GM12878 (cell line): ENCODE measurements around the gene SSBP2. TPM values are rescaled to one million over a fixed set of nuclear protein-coding genes. Genes with fewer than 3 reads are reported as not detected.

ENCODE experiments used
- ATAC-seq: fragments of 200-7000 bp; cut with Tn5 transposase; 3 replicates; pipeline ENCODE4 v1.9.1; 2020; ENCODE audit warnings: mild to moderate bottlenecking, moderate library complexity
- BruUV-seq: library from RNA; stranded (reverse); fragments of 400-500 nt; replicated peaks from 2 replicates; lab custom pipeline; 2021; lab: Mats Ljungman, UMichigan
- CTCF ChIA-PET: fragments of 300-600 bp; sonication (Branson Sonifier 250); formaldehyde crosslinking; extraction: SDS; loops from one replicate; lab custom pipeline; 2021; ENCODE audit warnings: inconsistent platforms; lab: Yijun Ruan, JAX
- POLR2A ChIA-PET: fragments of 350-600 bp; formaldehyde crosslinking; extraction: SDS; loops from one replicate; lab custom pipeline; 2021; ENCODE audit warnings: inconsistent platforms; lab: Charles Lee
- RAD21 ChIA-PET: fragments of 300-600 bp; sonication (Branson Sonifier 250); formaldehyde crosslinking; loops from one replicate; lab custom pipeline; 2023; ENCODE audit warnings: antibody characterized with exemption; ENCODE audit not compliant: unreplicated experiment; lab: Charles Lee
- SMC1A ChIA-PET: fragments of 300-600 bp; sonication (Branson Sonifier 250); formaldehyde crosslinking; loops from one replicate; lab custom pipeline; 2023; ENCODE audit not compliant: unreplicated experiment, uncharacterized antibody; lab: Charles Lee
- DNase-seq: peaks from one replicate; pipeline ENCODE4 v3.0.0-alpha.2; 2011; ENCODE audit warnings: low read depth, low spot score
- FAIRE-seq: peaks from 3 replicates; lab custom pipeline; 2011; peaks lifted over from hg19 to GRCh38; lab: Jason Lieb, UNC
- H2AFZ ChIP-seq: 2 replicates; pipeline ENCODE4 v1.6.0; 2011; ENCODE audit warnings: low read depth, low read length, control low read depth; ENCODE audit not compliant: control insufficient read depth
- H3K27ac ChIP-seq: 2 replicates; pipeline ENCODE4 v1.5.1; 2011; ENCODE audit warnings: control low read depth; ENCODE audit not compliant: control insufficient read depth, insufficient read depth
- H3K27me3 ChIP-seq, 2 experiments: replicated peaks in 1 of 2; 2 replicates each; pipeline versions ENCODE4 v1.6.0 to v1.6.1; 2011; ENCODE audit warnings: low read length in 1 of 2; ENCODE audit not compliant: control insufficient read depth in 2 of 2, insufficient read depth in 2 of 2
- H3K36me3 ChIP-seq, 2 experiments: 2 replicates each; pipeline ENCODE4 v1.5.1; 2011; ENCODE audit warnings: low read length in 1 of 2; ENCODE audit not compliant: control insufficient read depth in 2 of 2, insufficient read depth in 2 of 2
- H3K4me1 ChIP-seq: 2 replicates; pipeline ENCODE4 v1.6.1; 2011; ENCODE audit warnings: mild to moderate bottlenecking, low read length, moderate library complexity, mixed read lengths; ENCODE audit not compliant: control insufficient read depth, insufficient read depth
- H3K4me2 ChIP-seq: 2 replicates; pipeline ENCODE4 v1.6.0; 2011; ENCODE audit warnings: control low read depth; ENCODE audit not compliant: control insufficient read depth, insufficient read depth
- H3K4me3 ChIP-seq: fragments of 200-600 bp; sonication (generic); 2 replicates; pipeline ENCODE4 v1.5.1; 2016
- H3K79me2 ChIP-seq: 2 replicates; pipeline ENCODE4 v1.6.0; 2011; ENCODE audit warnings: low read length; ENCODE audit not compliant: control insufficient read depth, insufficient read depth
- H3K9ac ChIP-seq: 2 replicates; pipeline ENCODE4 v1.8.0; 2011; ENCODE audit warnings: low read length, control low read depth, mixed read lengths; ENCODE audit not compliant: control insufficient read depth, insufficient read depth
- H3K9me3 ChIP-seq: replicated peaks from 3 replicates; pipeline ENCODE4 v1.5.1; 2011; ENCODE audit warnings: mild to moderate bottlenecking, low read length; ENCODE audit not compliant: control insufficient read depth, insufficient read depth
- H4K20me1 ChIP-seq: 2 replicates; pipeline ENCODE4 v1.6.0; 2011; ENCODE audit not compliant: control insufficient read depth, insufficient read depth
- BMI1 ChIP-seq: fragments of 450-650 bp; IDR thresholded peaks from 2 replicates; pipeline ENCODE4 v1.6.1; 2016; ENCODE audit warnings: mild to moderate bottlenecking, moderate library complexity, borderline replicate concordance
- ESRRA ChIP-seq: IDR thresholded peaks from 2 replicates; pipeline ENCODE4 v1.6.1; 2012; ENCODE audit warnings: mild to moderate bottlenecking, low read length, improper control_type of control experiment
- FOS ChIP-seq: IDR thresholded peaks from 3 replicates; pipeline ENCODE4 v1.6.1; 2011; ENCODE audit warnings: borderline replicate concordance; ENCODE audit not compliant: insufficient read length; ENCODE audit errors: extremely low read depth
- KAT2A ChIP-seq: conservative IDR thresholded peaks from 2 replicates; pipeline ENCODE4 v1.6.1; 2011; ENCODE audit warnings: low read depth, low read length; ENCODE audit not compliant: control insufficient read depth
- KLF5 ChIP-seq: fragments of 450-650 bp; IDR thresholded peaks from 2 replicates; pipeline ENCODE4 v1.6.1; 2014; ENCODE audit warnings: mild to moderate bottlenecking; ENCODE audit not compliant: partially characterized antibody
- MTA3 ChIP-seq: IDR thresholded peaks from 2 replicates; pipeline ENCODE4 v1.6.1; 2012; ENCODE audit warnings: low read length, inconsistent platforms, borderline replicate concordance
- NRF1 ChIP-seq: conservative IDR thresholded peaks from 2 replicates; pipeline ENCODE4 v1.6.1; 2011; ENCODE audit warnings: mild to moderate bottlenecking, low read depth, low read length, improper control_type of control experiment
- TBL1XR1 ChIP-seq: IDR thresholded peaks from 2 replicates; pipeline ENCODE4 v1.6.1; 2012; ENCODE audit warnings: low read depth, low read length, improper control_type of control experiment
- WGBS: methylation state at CpG from one replicate; pipeline ENCODE4 v1.1.6; 2016; ENCODE audit warnings: low lambda C conversion rate; ENCODE audit not compliant: insufficient replicate concordance, insufficient coverage; ENCODE audit errors: missing lambda C conversion rate; 5-methylcytosine and 5-hydroxymethylcytosine counted together
- in situ Hi-C: fragments of 300-500 bp; cut with MboI; formaldehyde crosslinking; loops from 9 replicates; pipeline ENCODE4 v1.14.3; 2018; ENCODE audit warnings: mixed read lengths
- intact Hi-C: fragments of 100-400 bp; cut with micrococcal nuclease; formaldehyde crosslinking; loops from one replicate; pipeline ENCODE4 v1.14.2; 2022; ENCODE audit not compliant: unreplicated experiment
- polyA plus RNA-seq, 11 experiments: library from polyadenylated mRNA; depleted of rRNA in 4 of 11; unstranded in 6 of 11; stranded (reverse) in 5 of 11; fragments of >200 nt; fragmentation: Nextera tagmentation in 4 of 11; fragmentation: Illumina TruSeq in 1 of 11; extraction: Ambion mirVana in 4 of 11; extraction: Trizol in 1 of 11; gene quantifications; 1 replicate in 1 of 11; 2 replicates in 10 of 11; pipeline versions ENCODE4 v1.2.1 to v1.2.3, GENCODE V29; 2011 to 2016; ENCODE audit warnings: inconsistent platforms in 2 of 11, missing spikeins in 2 of 11, low read depth in 1 of 11
- total RNA-seq, 4 experiments: library from RNA; depleted of rRNA in 3 of 4; stranded (reverse); fragments of >200 nt in 3 of 4; fragmentation: Illumina TruSeq in 1 of 4; extraction: Trizol in 1 of 4; gene quantifications; 2 replicates each; pipeline versions ENCODE4 v1.2.1 to v1.2.3, GENCODE V29; 2013 to 2021
- TF ChIP-seq, protein P1 (sequence below): fragments of 450-650 bp; IDR thresholded peaks from 2 replicates; pipeline ENCODE4 v1.6.1; 2017; ENCODE audit warnings: antibody characterized with exemption, mild to moderate bottlenecking, moderate library complexity
- TF ChIP-seq, protein P2 (sequence below): fragments of 450-650 bp; IDR thresholded peaks from 2 replicates; pipeline ENCODE4 v1.6.1; 2016; ENCODE audit warnings: mild to moderate bottlenecking, moderate library complexity, borderline replicate concordance

SSBP2 gene
- total and polyA plus RNA-seq, 10 of the 15 experiments (the other 5 are each of a cell fraction or from before 2014, with no cell fraction given), result 52.2 to 132 (median 110) TPM

DNA sequence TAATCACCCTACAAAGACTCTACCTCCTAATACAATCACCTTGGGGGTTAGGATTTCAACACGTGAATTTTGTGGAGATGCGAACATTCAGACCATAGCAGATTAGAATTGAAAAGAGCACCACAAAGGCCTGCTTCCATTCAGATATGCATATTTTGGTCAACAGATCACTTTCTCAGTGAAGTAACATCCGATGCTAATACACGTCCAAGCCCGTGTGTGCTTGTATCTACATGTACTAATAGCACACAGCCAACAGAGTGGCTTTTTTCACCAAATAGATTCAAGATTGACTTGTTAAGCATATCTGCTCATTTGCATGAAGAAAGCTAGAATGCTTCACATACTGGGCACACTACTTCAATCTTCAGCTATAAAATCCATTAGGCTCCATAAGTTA, 35.6 kb upstream of the SSBP2 start (continued):
- TF ChIP-seq, protein P1, sequence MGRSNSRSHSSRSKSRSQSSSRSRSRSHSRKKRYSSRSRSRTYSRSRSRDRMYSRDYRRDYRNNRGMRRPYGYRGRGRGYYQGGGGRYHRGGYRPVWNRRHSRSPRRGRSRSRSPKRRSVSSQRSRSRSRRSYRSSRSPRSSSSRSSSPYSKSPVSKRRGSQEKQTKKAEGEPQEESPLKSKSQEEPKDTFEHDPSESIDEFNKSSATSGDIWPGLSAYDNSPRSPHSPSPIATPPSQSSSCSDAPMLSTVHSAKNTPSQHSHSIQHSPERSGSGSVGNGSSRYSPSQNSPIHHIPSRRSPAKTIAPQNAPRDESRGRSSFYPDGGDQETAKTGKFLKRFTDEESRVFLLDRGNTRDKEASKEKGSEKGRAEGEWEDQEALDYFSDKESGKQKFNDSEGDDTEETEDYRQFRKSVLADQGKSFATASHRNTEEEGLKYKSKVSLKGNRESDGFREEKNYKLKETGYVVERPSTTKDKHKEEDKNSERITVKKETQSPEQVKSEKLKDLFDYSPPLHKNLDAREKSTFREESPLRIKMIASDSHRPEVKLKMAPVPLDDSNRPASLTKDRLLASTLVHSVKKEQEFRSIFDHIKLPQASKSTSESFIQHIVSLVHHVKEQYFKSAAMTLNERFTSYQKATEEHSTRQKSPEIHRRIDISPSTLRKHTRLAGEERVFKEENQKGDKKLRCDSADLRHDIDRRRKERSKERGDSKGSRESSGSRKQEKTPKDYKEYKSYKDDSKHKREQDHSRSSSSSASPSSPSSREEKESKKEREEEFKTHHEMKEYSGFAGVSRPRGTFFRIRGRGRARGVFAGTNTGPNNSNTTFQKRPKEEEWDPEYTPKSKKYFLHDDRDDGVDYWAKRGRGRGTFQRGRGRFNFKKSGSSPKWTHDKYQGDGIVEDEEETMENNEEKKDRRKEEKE, result no peak

DNA sequence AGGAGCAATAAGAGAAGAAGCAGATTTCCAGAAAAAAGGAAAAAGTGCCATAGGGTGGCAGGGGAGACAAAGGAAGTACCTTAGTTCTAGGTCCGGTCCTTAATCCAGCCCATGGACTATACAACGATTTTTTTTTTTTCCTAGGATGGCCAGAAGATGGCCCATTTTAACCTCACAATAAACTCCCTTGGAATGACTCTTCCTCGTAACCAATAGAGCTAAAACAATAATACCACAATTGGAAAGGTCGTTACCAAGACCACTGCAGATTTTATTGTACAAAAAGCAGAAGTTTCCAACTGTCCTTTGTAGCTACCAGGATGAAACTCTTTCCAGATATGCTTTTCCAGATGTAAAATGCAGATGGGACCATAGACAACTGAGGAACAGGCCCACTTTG, 34.4 kb upstream of the SSBP2 start:
- intact Hi-C loops, result no loop called here
- ChIA-PET CTCF (interaction anchor here (1.0 to 1.2 kb wide), 2 partner anchors 13 to 380 kb away, joined by 3 to 4 read pairs; no protein-coding TSS in a partner anchor), RAD21 (no interaction called here), SMC1A (interaction anchor here (0.9 to 1.3 kb wide), 3 partner anchors 53 to 380 kb away, joined by 3 to 4 read pairs (median 3); no protein-coding TSS in a partner anchor), POLR2A (no interaction called here)
- Histone ChIP-seq H3K9me3 (no peaks in the 10 kb centered on the region), H2AFZ (no peak overlapping the region), H3K9ac (no peak overlapping the region), H3K79me2 (no peaks in the 10 kb centered on the region), H3K4me1 (no peaks in the 10 kb centered on the region), H3K27ac (no peak overlapping the region), H4K20me1 (no peaks in the 10 kb centered on the region), H3K4me3 (no peak overlapping the region), H3K4me2 (no peak overlapping the region), H3K36me3 (no peaks in the 10 kb centered on the region), H3K27me3 (no peaks in the 10 kb centered on the region)
- in situ Hi-C loops, result no loop called here
- 71% methylated on average over 4 of the region's 4 CpGs for WGBS
- BruUV-seq, result no TSS peak
- FAIRE-seq, result no peak
- no peak for DNase-seq
- TF ChIP-seq KAT2A, result no peak
- no peak for TF ChIP-seq MTA3
- no peak for TF ChIP-seq TBL1XR1
- TF ChIP-seq, protein P2, sequence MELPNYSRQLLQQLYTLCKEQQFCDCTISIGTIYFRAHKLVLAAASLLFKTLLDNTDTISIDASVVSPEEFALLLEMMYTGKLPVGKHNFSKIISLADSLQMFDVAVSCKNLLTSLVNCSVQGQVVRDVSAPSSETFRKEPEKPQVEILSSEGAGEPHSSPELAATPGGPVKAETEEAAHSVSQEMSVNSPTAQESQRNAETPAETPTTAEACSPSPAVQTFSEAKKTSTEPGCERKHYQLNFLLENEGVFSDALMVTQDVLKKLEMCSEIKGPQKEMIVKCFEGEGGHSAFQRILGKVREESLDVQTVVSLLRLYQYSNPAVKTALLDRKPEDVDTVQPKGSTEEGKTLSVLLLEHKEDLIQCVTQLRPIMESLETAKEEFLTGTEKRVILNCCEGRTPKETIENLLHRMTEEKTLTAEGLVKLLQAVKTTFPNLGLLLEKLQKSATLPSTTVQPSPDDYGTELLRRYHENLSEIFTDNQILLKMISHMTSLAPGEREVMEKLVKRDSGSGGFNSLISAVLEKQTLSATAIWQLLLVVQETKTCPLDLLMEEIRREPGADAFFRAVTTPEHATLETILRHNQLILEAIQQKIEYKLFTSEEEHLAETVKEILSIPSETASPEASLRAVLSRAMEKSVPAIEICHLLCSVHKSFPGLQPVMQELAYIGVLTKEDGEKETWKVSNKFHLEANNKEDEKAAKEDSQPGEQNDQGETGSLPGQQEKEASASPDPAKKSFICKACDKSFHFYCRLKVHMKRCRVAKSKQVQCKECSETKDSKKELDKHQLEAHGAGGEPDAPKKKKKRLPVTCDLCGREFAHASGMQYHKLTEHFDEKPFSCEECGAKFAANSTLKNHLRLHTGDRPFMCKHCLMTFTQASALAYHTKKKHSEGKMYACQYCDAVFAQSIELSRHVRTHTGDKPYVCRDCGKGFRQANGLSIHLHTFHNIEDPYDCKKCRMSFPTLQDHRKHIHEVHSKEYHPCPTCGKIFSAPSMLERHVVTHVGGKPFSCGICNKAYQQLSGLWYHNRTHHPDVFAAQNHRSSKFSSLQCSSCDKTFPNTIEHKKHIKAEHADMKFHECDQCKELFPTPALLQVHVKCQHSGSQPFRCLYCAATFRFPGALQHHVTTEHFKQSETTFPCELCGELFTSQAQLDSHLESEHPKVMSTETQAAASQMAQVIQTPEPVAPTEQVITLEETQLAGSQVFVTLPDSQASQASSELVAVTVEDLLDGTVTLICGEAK, result no peak
- TF ChIP-seq FOS, result no peak
- TF ChIP-seq NRF1, result no peak
- no peak for TF ChIP-seq ESRRA
- TF ChIP-seq BMI1, result no peak
- no peak for TF ChIP-seq KLF5
- no peak for ATAC-seq
